ENCODE measurements around the gene CDKAL1.
"Not testable (repeated sequence)": the region's sequence is repeated elsewhere in the genome, so short reads cannot be mapped to it uniquely, and the experiment has no call there.

Gene CDKAL1

DNA sequence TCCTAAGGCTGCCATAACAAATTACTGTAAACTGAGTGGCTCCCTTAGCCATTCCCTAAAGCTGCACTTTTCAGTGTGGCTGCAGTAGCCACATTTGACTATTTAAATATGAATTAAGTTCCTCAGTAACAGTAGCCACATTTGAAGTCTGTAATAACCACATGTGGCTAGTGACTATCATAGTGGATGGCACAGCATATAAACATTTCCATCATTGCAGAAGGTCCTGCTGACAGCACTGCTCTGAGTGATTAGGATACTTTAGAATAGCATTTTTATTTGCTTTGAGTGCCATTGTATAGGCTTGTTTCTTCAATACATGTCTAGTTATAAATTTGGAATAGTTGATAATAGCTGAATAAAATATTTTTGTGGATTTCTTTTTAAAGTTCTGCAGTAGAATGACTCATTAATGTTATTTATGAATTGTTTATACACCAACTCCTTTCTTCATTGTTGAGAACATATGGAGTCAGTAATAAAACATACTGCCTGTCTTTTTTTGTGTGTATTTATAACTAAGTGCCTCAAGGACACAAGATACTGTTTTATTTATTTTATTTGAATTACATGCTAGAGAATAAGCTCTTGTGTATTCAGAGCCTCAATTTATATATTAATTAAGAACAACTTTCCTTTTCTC is 217.2 kb downstream of the CDKAL1 start:
- no peak for DNase-seq

DNA sequence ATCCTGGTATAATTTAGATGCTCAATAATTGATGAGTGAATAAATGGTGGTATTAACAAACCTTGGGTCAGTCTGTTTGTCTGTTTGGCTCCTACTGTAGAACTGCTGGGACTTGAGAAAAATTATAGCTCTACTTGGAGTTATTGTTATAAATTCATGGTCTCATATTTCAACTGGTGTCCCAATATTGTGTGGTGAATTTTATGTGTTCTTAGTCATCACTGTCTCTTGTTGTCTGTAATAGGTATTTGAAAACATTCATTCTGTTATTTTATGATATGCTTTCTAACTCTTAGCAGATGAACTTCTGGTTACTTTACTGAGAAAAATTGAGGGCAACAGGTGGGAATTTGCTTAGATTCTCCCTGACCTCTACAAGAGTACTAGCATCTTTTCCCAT is 221.4 kb downstream of the CDKAL1 start:
- no peak for DNase-seq

DNA sequence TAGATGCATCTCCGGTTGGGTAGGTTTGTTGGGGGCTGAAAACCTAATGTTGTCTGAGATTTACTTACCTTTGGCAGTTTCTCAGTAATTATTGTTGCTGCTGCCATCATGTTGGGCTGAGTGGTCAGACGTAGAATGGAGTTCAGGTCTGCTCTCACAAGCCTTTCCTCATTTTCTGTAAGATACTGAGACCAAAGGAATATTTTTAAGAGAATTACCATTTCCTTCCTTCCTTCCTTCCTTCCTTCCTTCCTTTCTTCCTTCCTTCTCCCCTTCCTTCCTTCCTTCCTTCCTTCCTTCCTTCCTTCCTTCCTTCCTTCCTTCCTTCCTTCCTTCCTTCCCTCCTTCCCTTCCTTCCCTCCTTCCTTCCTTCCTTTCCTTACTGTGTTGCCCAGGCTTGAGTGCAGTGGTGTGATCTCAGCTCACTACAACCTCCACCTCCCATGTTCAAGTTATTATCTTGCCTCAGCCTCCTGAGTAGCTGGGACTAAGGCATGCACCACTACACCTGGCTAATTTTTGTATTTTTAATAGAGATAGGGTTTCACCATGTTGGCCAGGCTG is 222.4 kb downstream of the CDKAL1 start:
- not testable (repeated sequence) for DNase-seq

DNA sequence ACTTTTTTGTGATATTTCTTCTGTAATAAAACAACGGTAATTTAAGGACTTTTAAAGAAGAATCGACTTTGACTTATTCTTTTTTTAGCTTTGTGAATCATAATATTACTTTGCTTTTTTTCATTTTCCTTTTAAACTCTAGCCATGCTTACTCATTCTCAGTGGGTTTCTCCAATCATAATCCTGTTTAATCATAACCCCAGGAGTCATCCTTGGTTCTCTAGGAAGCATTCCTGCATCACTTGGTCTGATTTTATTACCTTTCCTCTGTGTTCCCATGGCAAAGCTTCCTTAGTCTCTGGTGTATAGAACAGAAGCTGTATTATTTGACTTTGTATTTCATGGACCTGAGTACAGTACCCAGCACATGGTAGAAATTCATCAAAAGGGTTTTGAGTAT is 223.5 kb downstream of the CDKAL1 start:
- no peak for DNase-seq

DNA sequence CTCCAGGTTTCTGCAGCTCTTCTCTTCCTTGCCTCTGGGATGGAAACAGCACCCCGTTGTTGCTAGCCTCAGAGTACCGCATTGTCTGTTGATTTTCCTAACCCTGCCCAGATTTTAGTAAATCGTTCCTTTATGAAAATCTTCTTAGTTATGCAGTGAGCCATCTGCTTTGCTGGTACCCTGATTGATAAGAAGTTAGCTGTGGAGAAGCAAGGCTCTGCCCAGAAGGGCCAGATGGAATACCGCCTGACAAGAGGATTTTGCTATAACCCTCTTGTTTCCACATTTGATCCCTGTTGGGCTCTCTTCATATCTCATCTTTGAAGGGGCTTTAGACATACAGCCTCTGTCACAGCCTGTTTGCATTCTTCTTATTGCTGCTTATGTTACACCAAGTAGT is 229.0 kb downstream of the CDKAL1 start:
- DNase-seq = no peak

DNA sequence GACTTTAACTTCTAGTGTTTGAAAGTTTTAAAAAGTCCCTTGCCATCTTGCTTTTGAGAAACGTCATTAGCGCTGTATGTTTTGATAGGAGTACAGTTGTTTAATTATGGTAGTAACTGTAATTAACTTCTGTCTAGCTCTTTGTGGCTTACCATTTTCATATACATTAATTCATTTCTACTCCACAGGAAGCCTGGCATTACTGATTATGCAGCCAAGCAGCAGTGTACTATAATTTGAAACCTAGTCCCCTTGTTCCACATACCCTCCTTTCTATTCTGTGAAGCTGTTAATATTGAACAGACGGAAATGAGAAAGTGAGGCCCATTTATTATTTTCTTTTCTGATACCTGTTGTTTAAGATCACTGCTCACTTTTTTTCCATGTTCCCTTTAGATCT is 235.4 kb downstream of the CDKAL1 start:
- no peak for DNase-seq

DNA sequence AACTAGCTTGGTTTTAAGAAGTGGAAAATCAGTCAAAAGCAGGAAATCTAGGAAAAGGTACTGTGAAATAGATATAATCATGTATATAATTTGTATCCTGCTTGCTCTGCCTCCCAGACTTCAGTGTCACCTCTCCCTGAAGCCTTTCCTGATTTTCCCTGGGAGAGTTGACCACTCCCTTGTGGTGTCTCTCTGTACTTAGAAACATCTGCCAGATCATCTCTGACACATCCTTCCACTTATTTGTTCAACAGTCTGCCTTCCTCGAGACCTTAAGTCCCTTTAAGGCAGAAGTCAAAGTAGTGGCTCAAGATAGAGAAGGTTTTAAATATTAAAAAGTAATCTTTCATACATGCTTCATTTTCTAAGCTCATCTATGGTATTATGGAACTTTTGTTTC is 236.5 kb downstream of the CDKAL1 start:
- no peak for DNase-seq

DNA sequence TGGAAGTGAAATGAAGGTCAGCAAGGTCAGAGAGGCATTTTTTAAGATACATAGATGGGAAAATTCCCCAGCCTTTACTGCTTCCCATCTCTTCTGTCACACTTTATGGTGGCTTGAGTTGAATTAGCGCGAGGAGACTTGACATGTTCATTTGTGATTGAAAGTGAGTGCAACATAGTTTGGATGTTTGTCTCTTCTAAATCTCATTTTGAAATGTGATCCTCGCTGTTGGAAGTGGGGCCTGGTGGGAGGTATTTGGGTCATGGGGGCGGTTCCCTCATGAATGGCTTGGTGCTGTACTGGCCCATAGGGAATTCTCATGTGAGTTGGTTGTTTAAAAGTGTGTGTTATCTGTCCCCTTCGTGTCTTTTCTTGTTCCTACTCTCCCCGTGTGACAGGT is 237.2 kb downstream of the CDKAL1 start:
- no peak for DNase-seq

DNA sequence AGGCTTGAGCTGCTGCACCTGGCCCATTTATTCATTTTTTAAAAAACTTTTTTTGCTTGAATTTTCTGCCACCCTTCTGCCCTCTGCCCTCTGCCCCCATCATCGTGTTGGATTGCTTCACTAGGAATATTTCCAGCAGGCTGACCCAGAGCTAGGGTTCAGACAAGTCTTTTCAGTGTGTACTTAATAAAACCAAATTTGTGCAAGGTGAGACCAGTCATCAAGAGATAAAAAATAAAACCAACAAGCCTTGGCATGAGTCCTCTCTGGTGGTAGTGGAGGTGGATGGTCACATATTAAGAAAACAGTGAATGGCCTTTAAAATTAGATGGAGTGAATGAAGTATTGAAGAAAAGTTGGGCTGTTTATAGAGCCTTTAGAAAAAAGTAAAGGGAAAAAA is 239.6 kb downstream of the CDKAL1 start:
- DNase-seq = no peak

DNA sequence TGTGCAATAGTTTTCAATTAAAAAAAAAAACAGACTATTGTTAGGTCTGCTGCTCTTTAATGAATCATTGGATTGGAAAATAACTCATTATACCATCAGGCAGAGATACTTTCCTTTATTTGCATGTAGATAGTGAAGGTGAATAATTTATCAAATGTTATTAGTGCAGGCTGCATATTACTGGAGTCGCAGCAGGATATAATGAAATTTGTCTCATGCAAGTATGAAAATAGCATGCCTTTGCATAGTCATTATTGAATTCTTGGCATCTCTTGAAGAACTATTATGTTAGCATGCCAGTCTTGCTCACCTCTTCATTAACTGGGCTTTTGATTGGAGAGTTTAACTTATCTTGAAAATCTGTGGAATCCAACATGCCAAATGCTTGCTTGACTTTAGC is 241.7 kb downstream of the CDKAL1 start:
- DNase-seq = no peak

DNA sequence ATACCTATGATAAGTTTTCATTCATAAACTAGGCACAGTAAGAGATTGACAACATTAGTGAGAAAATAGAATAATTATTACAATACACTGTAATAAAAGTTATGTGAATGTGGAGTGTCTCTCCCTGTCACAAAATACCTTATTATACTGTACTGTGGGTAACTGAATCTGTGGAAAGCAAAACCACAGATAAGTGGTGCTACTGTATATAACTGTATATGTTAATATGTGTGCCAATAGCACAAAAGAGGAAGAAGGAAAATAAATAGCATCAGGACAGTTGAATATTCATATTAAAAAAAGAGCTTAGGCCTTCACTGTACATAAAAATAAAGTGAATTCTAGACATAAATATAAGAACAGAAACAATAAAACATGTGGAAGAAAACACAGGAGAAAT is 243.5 kb downstream of the CDKAL1 start:
- DNase-seq = no peak

DNA sequence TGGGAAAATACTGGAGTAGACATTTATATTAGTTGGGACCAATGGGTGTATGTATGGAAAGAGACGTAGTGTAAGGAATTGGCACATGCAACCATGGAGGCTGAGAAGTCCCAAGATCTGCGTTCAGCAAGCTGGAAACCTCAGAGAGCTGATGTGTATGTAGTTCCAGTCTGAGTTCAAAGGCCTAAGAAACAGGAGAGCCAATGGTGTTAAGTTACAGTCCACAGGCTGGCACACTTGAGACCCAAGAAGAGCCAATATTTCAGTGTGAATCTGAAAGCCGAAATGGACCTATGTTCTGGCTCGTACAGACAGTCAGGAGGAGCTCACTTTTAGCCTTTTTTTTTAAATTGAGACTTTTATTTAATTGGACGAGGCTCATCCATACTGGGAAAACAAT is 244.2 kb downstream of the CDKAL1 start:
- DNase-seq = no peak

DNA sequence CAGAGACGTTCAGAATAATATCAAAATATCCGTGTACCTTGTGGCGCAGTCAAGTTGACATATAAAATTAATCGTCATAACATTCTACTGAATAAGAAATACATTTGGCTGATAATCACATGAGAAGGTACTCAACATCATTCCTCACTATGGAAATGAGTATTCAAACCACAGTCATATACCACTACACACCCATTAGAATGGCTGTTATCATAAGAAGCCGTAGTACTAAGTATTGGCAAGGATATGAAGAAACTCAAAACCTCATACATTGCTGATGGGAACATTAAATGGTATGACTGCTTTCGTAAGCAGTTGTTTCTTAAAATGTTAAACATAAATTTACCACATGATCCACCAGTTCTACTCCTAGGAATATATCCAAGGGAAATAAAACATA is 244.7 kb downstream of the CDKAL1 start:
- DNase-seq = no peak

DNA sequence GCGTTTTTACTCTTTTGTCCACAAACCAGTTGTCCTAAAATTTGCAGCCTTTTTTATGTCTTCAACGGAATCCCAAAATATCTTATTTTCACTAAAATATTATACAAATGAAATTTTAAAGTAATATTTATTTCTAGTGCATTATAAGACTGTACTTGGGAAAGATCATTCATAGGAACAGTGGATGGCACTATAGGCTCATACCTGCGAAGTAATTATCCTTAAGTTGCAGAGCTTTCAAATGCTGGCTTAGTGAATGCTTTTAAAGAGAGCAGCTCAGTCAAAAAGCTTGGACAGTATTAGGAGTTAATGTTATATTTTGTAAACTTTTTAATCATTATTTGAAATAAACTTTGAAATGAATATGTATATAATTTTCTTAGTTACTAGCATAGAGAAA is 254.9 kb downstream of the CDKAL1 start:
- no peak for DNase-seq

DNA sequence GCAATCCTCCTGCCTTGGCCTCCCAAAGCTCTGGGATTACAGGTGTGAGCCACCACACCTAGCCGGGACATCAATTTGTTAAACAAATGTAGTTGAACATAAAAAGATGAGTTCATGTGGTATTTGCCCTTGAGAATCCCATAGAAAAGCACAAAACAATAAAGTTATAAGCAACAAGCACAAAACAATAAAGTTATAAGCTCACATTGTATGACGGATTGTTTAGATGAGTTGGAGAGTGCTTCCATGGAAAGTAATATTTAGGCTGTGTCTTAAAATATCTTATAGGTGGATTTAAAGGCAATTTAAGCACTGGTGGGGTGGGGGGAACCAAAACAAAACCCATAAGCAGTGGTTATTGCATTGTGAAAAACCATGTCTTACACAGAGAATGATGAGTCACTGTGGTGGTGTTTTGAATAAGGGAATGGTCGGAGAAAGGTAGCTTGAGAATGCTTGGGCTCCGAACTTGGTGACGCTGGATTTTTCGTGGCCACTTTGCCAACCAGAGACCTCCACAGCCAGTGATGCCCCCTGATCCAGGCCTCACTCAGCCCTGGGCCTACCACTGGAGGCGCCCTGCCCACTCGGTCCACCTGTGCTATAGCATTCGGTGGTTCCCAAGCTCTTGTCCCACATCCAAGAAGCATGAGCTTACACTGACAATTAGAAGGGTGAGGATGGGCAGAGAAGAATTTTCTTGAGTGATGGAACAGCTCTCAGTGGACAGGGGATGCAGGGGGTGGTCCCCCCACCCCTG is 256.0 kb downstream of the CDKAL1 start:
- DNase-seq = no peak

DNA sequence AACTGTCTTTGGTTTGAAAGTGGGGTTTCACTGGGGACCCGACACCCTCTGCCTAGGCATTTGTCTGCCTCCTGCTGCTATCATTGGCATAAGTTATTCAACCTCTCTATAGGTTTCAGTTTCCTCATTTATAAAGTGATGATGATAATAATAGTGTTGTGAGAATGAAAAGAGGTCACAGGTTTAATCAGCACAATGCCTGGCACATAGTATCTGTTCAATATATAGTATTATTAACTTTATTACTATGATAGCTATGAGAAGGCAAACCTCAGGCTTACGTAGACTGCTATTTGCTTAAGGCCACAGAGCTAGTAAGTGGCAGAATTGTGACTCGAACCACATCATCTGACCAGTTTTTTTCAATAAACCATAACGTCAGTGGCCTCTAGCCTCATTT is 256.8 kb downstream of the CDKAL1 start:
- no peak for DNase-seq

DNA sequence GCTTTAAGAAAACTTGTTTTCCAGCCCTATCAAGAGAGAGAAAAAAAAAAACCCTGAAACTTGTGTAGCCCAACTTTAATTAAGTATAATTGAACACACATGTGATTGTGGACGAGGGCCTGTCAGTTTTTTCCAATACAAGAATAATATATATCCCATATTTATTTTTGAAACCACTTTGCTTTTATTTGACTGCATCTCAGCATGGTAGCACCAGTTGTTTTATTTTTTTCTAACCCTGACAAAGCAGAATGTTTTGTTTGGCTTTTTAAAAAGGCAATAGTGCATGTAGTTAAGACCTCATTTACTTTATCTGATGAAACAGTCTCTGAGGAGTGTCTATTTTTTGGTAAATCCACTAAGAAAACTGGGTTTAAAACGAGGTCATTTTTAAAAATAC is 257.7 kb downstream of the CDKAL1 start:
- no peak for DNase-seq

DNA sequence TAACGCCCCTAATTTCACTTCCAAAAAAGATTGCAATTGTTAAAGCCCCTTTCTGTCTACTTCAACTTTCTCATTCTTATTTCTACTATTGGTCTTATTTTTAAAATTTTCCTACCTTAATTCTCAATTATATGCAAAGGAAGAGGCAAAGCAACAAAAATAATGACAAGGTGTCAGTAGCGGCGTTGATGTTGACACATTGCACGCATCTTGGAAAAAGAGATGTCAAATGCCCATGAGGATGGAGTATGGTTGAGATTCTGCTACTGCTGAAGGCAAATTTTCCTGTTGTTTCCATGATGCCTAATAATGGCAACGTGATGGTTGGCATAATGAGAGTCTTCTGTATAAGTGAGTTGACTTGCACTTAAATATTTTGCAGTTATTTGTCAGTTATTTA is 258.9 kb downstream of the CDKAL1 start:
- no peak for DNase-seq

DNA sequence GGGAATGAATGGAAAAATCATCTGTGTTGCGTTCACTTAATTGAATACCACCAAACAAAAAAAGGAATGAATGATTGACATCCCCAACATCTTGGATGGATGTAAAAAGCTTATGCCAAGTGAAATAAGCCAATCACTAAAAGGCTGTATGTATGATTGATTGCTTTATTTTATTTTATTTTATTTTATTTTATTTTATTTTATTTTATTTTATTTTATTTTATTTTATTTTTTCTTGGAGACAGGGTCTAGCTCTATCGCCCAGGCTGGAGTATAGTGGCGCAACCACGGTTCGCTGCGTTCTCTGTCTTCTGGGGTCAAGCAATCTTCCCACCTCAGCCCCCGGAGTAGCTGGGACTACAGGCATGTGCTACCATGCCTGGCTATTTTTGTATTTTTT is 263.3 kb downstream of the CDKAL1 start:
- DNase-seq = no peak

DNA sequence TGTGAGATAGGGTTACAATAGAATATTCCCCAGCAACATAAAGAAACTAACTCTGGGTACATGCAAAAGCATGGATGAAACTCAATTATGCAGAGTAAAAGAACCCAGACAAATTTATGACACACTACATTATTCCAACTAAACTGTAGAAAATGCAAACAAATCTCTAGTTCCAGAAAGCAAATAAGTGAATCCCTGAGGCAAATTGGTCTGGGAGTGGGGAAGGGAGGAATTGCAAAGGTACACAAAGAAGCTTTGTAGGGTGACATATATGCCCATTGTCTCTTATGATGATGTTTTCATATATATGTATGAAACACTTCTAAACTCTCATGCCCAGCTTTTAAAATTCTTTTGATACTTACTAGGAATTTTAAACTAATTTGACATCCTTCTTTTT is 266.0 kb downstream of the CDKAL1 start:
- no peak for DNase-seq

DNA sequence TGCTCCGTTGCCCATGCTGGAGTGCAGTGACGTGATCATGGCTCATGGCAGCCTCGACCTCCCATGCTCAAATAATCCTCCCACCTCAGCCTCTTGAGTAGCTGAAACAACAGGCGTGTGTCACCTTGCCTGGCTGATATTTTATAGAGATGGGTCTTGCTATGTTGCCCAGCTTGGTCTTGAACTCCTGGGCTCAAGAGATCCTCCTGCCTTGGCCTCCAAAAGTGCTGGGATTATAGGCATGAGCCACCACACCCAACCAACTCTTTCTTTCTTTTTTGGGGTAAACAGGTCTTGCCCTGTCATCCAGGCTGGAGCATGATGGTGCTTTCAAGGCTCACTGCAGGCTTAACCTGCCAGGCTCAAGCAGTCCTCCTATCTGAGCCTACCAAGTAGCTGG is 266.4 kb downstream of the CDKAL1 start:
- DNase-seq = no peak

DNA sequence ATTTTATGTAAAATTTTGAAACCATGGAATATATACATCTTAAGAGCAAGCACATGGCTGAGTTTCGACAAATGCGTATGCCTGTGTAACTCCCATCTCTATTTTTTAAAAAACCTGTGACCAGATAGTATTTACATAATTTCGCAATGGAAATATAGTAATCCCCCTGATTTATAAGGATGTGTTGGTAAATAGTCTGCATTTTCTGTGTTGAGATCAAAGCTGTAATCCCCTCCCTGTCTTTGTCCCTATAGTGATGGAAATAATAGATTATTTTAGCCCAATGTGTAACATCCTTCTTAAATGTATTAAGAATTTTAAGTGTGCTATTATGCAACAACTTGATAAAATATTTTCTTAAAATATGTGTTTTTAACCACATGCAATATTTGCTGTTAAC is 267.3 kb downstream of the CDKAL1 start:
- DNase-seq = no peak

DNA sequence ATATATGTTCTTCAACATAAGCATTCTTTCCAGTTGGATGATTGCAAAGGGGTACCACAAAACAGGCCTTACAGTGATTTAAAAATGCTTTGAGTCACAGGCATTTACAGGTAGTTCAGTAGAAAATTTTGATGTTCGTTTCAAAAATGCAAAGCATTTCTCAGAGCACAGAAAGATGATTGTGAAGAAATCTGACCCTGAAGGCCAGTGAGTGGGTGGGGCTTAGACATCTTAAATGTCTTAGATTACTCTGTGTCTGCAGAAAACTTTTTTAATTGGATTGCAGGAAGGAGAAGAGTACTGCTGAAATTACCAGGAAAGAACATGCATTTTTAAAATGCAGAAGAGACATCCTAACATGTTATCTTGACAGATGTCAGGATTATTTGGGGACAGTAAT is 268.3 kb downstream of the CDKAL1 start:
- DNase-seq = no peak

DNA sequence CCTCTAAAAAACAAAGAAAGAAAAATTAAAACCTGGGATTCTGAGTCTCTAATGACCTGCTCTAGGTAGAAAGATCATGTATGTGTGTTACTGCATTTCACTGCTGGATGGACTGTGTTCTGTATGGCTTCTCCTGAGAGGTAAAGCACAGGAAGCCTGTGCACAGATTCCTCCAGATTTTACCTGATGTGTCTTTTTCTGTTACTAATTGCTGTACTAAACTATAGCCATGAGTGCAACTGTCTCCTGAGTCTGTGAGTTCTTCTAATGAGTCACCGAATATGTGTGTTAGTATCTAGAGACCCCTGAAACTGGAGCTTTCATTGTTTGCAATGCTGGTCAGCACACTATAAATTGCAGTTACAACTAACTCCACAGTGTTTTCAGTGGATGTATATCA is 270.8 kb downstream of the CDKAL1 start:
- no peak for DNase-seq

DNA sequence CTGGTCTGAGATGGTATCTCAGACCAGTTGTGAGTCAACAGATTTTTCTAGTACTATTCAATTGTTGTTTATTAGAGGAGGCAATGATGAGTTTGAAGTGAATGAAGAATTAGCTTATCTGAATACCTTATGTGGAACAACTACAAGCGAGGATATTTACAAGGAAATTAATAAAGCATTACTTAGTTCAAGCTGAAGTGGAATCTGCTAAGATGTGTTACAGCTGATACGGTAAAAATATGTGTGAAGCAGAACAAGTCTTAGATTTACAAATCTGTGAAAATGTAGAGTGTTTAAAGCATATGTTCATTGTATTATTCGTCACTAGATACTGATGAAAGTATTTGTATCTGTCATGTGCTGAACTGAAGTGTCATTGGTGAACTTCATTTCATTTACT is 272.4 kb downstream of the CDKAL1 start:
- no peak for DNase-seq
